Keratinocyte (primary cell): ENCODE measurements around the gene TM2D1.

ENCODE experiments used
- CTCF ChIP-seq, 3 experiments: IDR thresholded peaks in 1 of 3; conservative IDR thresholded peaks in 1 of 3; optimal IDR thresholded peaks in 1 of 3; 2 replicates in 2 of 3; 3 replicates in 1 of 3; pipeline versions ENCODE3 to v1.5.1; 2011; ENCODE audit warnings: low read length in 3 of 3, mild to moderate bottlenecking in 3 of 3, moderate library complexity in 2 of 3, control low read depth in 1 of 3, inconsistent platforms in 1 of 3; ENCODE audit not compliant: insufficient read depth in 2 of 3; ENCODE audit errors: extremely low read depth in 1 of 3
- EZH2 ChIP-seq: IDR thresholded peaks from one replicate; pipeline ENCODE4 v1.6.1; 2012; ENCODE audit warnings: inconsistent platforms, mild to moderate bottlenecking, low read length, moderate library complexity

GRCh38 chr1:61648983-61649742 lies 75.8 kb downstream of the TM2D1 start:
- TF ChIP-seq CTCF (optimal IDR thresholded peaks at IDR 0.05 in 1 of 3, IDR thresholded peaks at IDR 0.05 in 1 of 3, conservative IDR thresholded peaks at IDR 0.05 in 1 of 3; ENCODE audit: extremely low read depth in 1 of 3, insufficient read depth in 2 of 3, low read length in 3 of 3), result no peak
- TF ChIP-seq EZH2, result no peak
